HEK293 (cell line): ENCODE data around the gene TTF2.

Source experiments
- CTCF ChIA-PET: fragments of 350-600 bp; formaldehyde crosslinking; extraction: SDS; loops from one replicate; lab custom pipeline; 2021; ENCODE audit warnings: antibody characterized with exemption; lab: Yijun Ruan, JAX
- POLR2A ChIA-PET: fragments of 300-600 bp; formaldehyde crosslinking; extraction: SDS; loops from one replicate; lab custom pipeline; 2020; ENCODE audit warnings: antibody characterized with exemption, inconsistent platforms; lab: Yijun Ruan, JAX
- H3K27ac ChIP-seq: fragments of 200-500 bp; sonication (Bioruptor generic); 2 replicates; pipeline ENCODE4 v1.5.1; 2014; ENCODE audit warnings: low read depth, low read length, control low read depth, inconsistent platforms; ENCODE audit errors: extremely low read depth
- H3K36me3 ChIP-seq, 2 experiments: fragments of 200-500 bp in 1 of 2; sonication (Bioruptor generic) in 1 of 2; 1 replicate in 1 of 2; 2 replicates in 1 of 2; pipeline ENCODE4 v1.5.1; 2014 to 2017; ENCODE audit warnings: inconsistent platforms in 2 of 2, low read length in 2 of 2; ENCODE audit not compliant: control insufficient read depth in 2 of 2, insufficient read depth in 1 of 2
- H3K4me1 ChIP-seq: fragments of 200-500 bp; sonication (Bioruptor generic); 2 replicates; pipeline ENCODE4 v1.5.1; 2014; ENCODE audit warnings: mild to moderate bottlenecking, low read length, inconsistent platforms; ENCODE audit not compliant: control insufficient read depth, insufficient read depth
- H3K4me3 ChIP-seq: 2 replicates; pipeline ENCODE4 v1.5.1; 2011; ENCODE audit warnings: low read depth, mild to moderate bottlenecking, control low read depth, low read length, moderate library complexity
- H3K9me3 ChIP-seq: fragments of 200-500 bp; sonication (Bioruptor generic); 2 replicates; pipeline ENCODE4 v1.5.1; 2014; ENCODE audit warnings: low read depth, low read length, inconsistent platforms; ENCODE audit not compliant: control insufficient read depth, insufficient read depth
- ATF2 ChIP-seq: fragments of 450-650 bp; formaldehyde crosslinking; IDR thresholded peaks from 2 replicates; pipeline ENCODE4 v1.5.1; 2016; ENCODE audit warnings: missing biosample characterization, missing genetic modification characterization, low read depth
- HIC1 ChIP-seq: fragments of 450-650 bp; formaldehyde crosslinking; IDR thresholded peaks from 2 replicates; pipeline ENCODE4 v1.5.1; 2016; ENCODE audit warnings: missing biosample characterization, missing genetic modification characterization
- HOXA7 ChIP-seq: sonication (generic); formaldehyde crosslinking; IDR thresholded peaks from 2 replicates; pipeline ENCODE4 v1.8.1; 2022; ENCODE audit warnings: missing genetic modification reagents, borderline replicate concordance
- KLF1 ChIP-seq: fragments of 450-650 bp; formaldehyde crosslinking; IDR thresholded peaks from 2 replicates; pipeline ENCODE4 v1.5.1; 2016; ENCODE audit warnings: missing biosample characterization, missing genetic modification characterization
- OSR2 ChIP-seq: fragments of 450-650 bp; formaldehyde crosslinking; IDR thresholded peaks from 2 replicates; pipeline ENCODE4 v1.5.1; 2016; ENCODE audit warnings: missing biosample characterization, missing genetic modification characterization
- RBAK ChIP-seq: fragments of 450-650 bp; formaldehyde crosslinking; IDR thresholded peaks from 2 replicates; pipeline ENCODE4 v1.5.1; 2016; ENCODE audit warnings: missing biosample characterization, missing genetic modification characterization
- SCRT2 ChIP-seq: fragments of 450-650 bp; formaldehyde crosslinking; IDR thresholded peaks from 2 replicates; pipeline ENCODE4 v1.5.1; 2016; ENCODE audit warnings: missing biosample characterization, missing genetic modification characterization
- SP3 ChIP-seq: fragments of 450-650 bp; formaldehyde crosslinking; IDR thresholded peaks from 2 replicates; pipeline ENCODE4 v1.5.1; 2016; ENCODE audit warnings: missing biosample characterization, missing genetic modification characterization
- SP7 ChIP-seq: fragments of 450-650 bp; formaldehyde crosslinking; IDR thresholded peaks from 2 replicates; pipeline ENCODE4 v1.5.1; 2016; ENCODE audit warnings: missing biosample characterization, missing genetic modification characterization
- YY1 ChIP-seq: fragments of 450-650 bp; formaldehyde crosslinking; IDR thresholded peaks from 2 replicates; pipeline ENCODE4 v1.5.1; 2018; ENCODE audit warnings: missing biosample characterization, missing genetic modification characterization
- ZBTB49 ChIP-seq: fragments of 450-650 bp; formaldehyde crosslinking; IDR thresholded peaks from 2 replicates; pipeline ENCODE4 v1.5.1; 2016; ENCODE audit warnings: missing biosample characterization, missing genetic modification characterization, low read depth
- ZNF366 ChIP-seq: fragments of 450-650 bp; formaldehyde crosslinking; conservative IDR thresholded peaks from 2 replicates; pipeline ENCODE4 v1.5.1; 2016; ENCODE audit warnings: missing biosample characterization, missing genetic modification characterization
- ZNF394 ChIP-seq: fragments of 450-650 bp; formaldehyde crosslinking; IDR thresholded peaks from 2 replicates; pipeline ENCODE4 v1.5.1; 2016; ENCODE audit warnings: missing biosample characterization, missing genetic modification characterization, mild to moderate bottlenecking, moderate library complexity, borderline replicate concordance
- ZNF571 ChIP-seq: fragments of 450-650 bp; formaldehyde crosslinking; IDR thresholded peaks from 2 replicates; pipeline ENCODE4 v1.5.0; 2017; ENCODE audit warnings: missing biosample characterization, missing genetic modification characterization
- ZNF658 ChIP-seq: fragments of 450-650 bp; formaldehyde crosslinking; IDR thresholded peaks from 2 replicates; pipeline ENCODE4; 2016; ENCODE audit warnings: missing biosample characterization, missing genetic modification characterization
- ZNF670 ChIP-seq: fragments of 450-650 bp; formaldehyde crosslinking; IDR thresholded peaks from 2 replicates; pipeline ENCODE4 v1.5.1; 2016; ENCODE audit warnings: missing biosample characterization, missing genetic modification characterization, low read depth
- ZNF677 ChIP-seq: fragments of 450-650 bp; IDR thresholded peaks from 2 replicates; pipeline ENCODE4 v1.5.0; 2018; ENCODE audit warnings: missing biosample characterization, mild to moderate bottlenecking, missing genetic modification characterization, moderate library complexity
- ZNF785 ChIP-seq: fragments of 450-650 bp; formaldehyde crosslinking; IDR thresholded peaks from 2 replicates; pipeline ENCODE4 v1.5.1; 2016; ENCODE audit warnings: missing biosample characterization, missing genetic modification characterization

Gene TTF2

DNA sequence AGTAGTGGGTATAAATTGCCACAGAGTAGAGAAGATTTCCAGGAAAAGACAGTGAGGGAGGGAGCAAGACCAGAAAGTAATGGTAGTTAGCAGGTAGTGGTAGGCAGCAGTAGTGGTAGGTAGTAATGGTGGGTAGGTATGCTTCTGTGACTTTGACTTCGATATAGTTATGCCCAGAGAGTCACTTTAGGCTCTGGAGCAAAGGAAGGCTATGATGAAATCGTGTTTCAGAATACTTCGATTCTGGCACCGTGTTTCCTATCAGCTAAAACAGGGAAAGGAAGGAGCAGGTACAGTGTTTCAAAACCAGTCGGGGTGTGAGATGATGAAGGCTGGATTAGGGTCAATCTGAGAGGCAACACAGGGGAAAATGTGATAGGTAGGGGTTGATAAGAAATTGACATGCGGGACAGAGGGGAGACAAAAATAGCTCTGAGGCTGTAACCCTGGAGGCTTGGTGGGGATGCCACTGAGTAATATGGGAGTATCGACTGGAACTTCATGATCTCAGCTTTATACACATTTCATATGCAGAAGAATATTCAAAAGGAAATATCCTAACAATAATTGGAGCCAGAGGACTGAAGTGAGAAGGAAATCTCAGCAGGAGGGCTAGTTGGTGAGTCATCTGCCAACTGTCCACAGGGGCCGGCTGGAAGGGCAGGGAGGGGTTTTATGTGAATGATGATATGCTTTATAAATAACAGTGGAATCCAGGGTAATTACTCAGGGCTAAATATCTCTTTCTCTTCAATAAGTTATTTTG lies 86.6 kb downstream of the TTF2 start (continued):
- TF ChIP-seq ZBTB49 (tag by site-specific recombination) (no peak), YY1 (tag by site-specific recombination) (no peak), HOXA7 (no peak), ZNF571 (tag by site-specific recombination) (no peak), ZNF366 (peak; percentile 38), ATF2 (peak; percentile 16; the same call in 1 of the 2 replicates), ZNF670 (tag by site-specific recombination) (no peak), ZNF658 (tag by site-specific recombination) (no peak), RBAK (no peak), ZNF785 (tag by site-specific recombination) (no peak), ZNF677 (tag by site-specific recombination) (no peak), HIC1 (peak; percentile 84), KLF1 (tag by site-specific recombination) (no peak)

DNA sequence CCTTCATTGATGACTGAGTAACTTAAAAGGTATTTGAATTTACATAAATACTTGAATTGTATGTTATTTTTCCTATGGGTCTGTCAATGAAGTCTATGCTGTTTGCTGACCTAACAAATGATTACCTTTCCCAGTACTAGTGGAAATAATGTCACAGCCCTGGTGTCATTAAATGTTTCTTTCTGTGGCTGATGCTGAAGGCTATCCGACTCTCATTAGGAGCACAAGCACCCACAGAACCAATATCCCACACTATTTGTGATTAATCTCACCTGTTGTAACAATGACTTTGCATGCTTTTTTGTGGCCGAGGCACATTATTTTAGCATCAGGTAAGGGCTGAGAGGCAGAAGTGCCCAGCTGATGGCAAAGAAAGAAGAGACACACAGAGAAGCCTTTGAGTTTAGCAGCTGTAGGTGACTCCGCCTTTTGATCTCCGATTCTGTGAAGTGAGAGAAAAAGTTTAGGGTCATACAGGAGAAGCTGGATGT lies 87.3 kb downstream of the TTF2 start:
- Histone ChIP-seq H3K9me3 (no peaks in the 10 kb centered on the region), H3K4me3 (no peak overlapping the region), H3K4me1 (peaks cover 10% of the 10 kb centered on the region), H3K27ac (peak overlapping the region; percentile 24; the same call in 1 of the 2 replicates), H3K36me3 (no peaks in the 10 kb centered on the region)
- ChIA-PET POLR2A (interaction anchor here (0.7 kb wide), 1 partner anchor 35 kb away, joined by 4 read pairs; no protein-coding TSS in a partner anchor), CTCF (interaction anchor here (0.6 to 4.7 kb wide), 3 partner anchors 13 to 1250 kb away, joined by 3 to 18 read pairs (median 3); no protein-coding TSS in a partner anchor)
- TF ChIP-seq OSR2 (tag by site-specific recombination) = no peak
- no peak for TF ChIP-seq ZNF677 (tag by site-specific recombination)
- TF ChIP-seq SCRT2 (tag by site-specific recombination) = peak; percentile 59
- TF ChIP-seq SP7 (tag by site-specific recombination) = 0 out of 2 replicates have a peak, but pooled peaks have one; percentile 21
- TF ChIP-seq SP3 (tag by site-specific recombination) = 0 out of 2 replicates have a peak, but pooled peaks have one; percentile 8
- TF ChIP-seq ZNF394 (tag by site-specific recombination) = 0 out of 2 replicates have a peak, but pooled peaks have one; percentile 4
